IPS-NIHi7 (cell line): ENCODE results near the gene NDFIP1.

Experiments
- DNase-seq: peaks from one replicate; pipeline ENCODE4 v3.0.0; 2012; ENCODE audit warnings: mixed read lengths; ENCODE audit errors: extremely low spot score

Gene NDFIP1

GRCh38 chr5:142091922-142092321, 16.7 kb upstream of the NDFIP1 start:
- DNase-seq: no peak

- no peak for DNase-seq
Measured at GRCh38 chr5:142095035-142095434, 13.5 kb upstream of the NDFIP1 start.

DNA sequence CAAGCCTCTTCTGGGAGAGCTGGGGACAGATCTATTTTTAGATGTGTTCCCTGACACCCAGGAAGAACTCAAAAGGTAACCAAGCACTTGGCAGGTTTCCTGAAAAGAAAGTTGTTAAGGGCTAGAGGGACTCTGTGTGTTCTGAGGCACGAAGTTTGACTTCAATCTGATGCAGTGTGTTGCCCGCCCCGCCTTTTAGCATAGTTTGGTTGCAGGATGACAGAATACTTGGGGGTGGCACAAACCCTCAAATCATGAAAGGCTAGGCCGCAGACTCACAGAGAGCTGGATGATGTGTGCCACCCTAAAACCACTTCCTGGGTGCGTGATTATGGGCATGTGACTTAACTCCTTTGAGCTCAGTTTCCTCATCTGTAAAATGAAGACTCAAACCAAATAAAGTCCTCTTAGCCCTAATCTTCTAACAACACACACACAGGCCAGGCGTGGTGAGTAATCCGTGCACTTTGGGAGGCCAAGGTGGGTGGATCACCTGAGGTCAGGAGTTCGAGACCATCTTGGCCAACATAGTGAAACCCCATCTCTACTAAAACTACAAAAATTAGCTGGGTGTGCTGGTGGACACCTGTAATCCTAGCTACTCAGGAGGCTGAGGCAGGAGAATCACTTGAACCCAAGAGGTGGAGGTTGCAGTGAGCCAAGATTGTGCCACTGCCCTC, 12.8 kb upstream of the NDFIP1 start:
- no peak for DNase-seq

- no peak for DNase-seq
Measured at GRCh38 chr5:142096382-142096781, 12.2 kb upstream of the NDFIP1 start.

GRCh38 chr5:142097681-142098080, 10.9 kb upstream of the NDFIP1 start:
- DNase-seq: no peak

DNA sequence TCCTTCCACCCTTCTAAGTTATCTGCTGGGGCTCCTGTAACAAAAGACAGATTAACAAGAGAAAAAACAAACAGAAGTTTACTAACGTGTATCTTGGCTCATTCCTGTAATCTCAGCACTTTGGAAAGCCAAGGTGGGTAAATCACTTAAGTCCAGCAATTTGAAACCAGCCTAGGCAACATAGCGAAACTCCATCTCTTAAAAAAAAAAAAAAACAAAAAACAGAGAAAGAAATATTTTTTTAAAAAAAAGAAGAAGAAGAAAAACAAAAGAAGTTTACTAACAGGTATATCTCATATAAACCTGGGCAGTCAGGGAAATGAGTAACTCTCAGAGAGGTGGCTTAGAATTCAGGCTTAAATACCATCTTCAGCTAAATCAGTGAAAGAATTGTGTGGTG, 10.3 kb upstream of the NDFIP1 start:
- DNase-seq: no peak

DNA sequence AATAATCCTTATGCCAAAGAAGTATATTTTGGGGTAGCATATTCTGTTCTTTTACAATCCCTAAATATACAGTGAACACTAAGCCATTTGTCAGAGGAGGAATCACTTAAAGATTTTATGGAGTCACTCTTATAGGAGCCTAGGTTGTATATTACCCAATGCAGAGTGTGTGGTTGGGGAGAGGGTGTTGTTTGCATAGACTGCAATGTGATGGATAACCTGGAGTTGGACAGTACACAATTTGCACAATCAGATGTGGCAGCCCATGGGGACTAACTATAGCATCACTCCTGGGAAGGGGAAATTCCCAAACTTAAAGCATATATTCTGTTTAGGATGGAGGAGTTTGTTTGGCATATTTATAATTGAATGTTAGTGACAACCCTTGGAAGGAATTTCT, 9.6 kb upstream of the NDFIP1 start:
- DNase-seq: no peak

DNA sequence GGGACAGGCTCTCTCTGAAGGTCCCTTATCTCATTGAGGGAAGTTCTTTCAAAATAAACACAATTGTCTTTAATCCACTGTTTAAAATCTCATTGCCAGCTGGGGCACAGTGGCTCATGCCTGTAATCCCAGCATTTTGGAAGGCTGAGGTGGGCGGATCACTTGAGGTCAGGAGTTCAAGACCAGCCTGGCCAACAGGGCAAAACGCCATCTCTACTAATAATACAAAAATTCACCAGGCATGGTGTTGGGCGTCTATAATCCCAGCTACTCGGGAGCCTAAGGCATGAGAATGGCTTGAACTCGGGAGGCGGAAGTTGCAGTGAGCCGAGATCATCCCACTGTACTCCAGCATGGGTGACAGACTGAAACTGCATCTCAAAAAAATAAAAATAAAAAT, 8.3 kb upstream of the NDFIP1 start:
- DNase-seq: no peak

DNA sequence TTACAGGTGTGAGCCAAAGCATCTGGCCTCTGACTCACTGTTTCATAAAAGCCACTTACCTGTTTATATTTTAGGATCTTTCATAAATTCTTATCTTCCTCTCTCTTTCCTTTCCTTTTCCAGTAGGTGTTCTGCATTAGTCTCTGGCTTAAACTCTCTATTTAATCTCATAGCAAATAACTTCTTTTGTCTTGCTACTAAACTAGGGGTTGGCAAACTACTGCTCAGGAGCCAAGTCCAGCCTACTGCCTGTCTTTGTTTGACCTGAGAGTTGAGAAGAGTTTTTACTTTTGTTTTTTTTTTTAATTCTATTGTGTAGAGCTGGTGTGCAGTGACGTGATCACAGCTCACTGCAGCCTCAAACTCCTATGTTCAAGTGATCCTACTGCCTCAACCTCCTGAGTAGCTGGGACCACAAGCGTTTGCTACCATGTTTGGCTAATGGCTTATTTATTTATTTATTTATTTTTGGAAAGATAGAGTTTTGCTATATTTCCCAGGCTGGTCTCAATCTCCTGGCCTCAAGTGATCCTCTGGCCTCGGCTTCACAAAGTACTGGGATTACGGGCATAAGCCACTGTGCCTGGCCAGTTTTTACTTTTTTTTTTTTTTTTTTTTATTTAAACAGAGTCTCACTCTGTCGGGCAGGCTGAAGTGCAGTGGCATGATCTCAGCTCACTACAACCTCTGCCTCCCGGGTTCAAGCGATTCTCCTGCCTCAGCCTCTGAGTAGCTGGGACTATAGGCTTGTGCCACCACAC, 5.4 kb upstream of the NDFIP1 start:
- no peak for DNase-seq

DNA sequence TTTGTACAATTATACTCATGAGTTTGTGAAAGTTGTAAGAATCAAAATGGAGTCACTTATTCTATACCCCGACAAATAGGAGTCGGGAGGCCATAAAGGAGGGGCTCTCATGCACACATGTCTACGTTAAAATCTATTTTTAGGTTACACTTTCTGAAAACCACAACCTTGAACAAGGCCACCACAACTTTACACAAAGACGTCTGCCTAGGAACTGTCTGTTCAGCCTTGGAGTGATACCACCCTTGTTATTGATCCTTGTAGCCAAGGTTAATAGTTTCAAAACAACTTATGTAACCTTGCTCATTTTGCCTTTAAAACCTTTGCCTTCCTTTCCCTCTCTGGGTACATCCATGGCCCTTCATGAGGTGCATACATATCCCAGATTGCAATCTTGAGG, 4.1 kb upstream of the NDFIP1 start:
- DNase-seq: no peak

- DNase-seq: no peak
Measured at GRCh38 chr5:142106061-142106460, 2.5 kb upstream of the NDFIP1 start.

DNA sequence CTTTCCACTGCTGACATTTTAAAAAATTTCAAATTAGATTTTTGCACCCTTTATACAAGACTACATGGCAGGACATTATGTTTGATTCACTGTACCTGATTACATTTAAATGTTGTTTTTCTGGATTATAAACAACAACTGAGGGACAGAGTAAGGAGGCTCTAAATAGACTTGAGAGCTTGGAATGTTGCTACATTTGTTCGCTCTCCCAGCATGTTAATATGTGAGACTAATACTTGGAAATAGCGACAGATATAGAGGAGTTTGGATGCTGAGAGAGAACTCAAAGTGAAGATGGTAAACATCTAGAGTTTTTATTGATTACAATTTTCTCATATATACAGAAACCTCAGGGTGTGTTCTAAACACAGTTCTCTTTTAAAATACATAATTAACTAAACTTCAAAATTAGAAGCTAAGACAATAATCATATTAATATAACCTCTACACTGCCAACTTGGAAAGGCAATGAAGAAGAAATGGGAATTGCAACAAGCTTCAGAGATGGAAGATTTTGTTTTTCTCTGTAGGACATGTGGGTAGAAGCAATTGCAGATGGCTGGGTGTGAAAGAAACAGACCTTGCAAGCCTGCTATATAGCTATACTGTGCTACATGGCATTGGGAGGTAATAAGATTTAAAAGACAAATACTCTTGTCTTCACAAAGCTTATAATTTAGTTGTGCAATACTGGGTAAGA, 1.4 kb upstream of the NDFIP1 start:
- DNase-seq: no peak

GRCh38 chr5:142107736-142108431, 695 bp upstream of the NDFIP1 start:
- no peak for DNase-seq

- no peak for DNase-seq
Measured at GRCh38 chr5:142109331-142110045, 909 bp downstream of the NDFIP1 start.

GRCh38 chr5:142110046-142110531, 1.5 kb downstream of the NDFIP1 start:
- DNase-seq: no peak

GRCh38 chr5:142110988-142111687, 2.6 kb downstream of the NDFIP1 start:
- no peak for DNase-seq

DNA sequence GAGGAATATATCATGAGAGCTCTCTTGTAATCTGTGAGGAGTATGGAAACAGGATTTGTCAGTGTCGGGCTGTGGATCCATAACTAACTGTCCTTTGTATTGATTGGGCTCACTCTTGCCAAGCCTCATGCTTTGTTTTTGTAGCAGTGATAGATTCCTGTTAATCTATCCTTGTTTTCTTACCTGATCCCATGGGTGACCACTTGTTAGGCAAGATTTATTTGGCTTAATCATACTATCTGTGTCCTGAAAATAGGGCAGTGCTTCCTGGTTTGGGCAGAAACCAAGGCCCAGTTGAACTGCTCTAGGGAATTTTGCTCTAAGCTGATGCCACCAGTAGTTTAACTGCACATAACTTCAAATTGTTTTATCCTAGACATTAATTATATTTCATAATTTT, 6.1 kb downstream of the NDFIP1 start:
- no peak for DNase-seq

DNA sequence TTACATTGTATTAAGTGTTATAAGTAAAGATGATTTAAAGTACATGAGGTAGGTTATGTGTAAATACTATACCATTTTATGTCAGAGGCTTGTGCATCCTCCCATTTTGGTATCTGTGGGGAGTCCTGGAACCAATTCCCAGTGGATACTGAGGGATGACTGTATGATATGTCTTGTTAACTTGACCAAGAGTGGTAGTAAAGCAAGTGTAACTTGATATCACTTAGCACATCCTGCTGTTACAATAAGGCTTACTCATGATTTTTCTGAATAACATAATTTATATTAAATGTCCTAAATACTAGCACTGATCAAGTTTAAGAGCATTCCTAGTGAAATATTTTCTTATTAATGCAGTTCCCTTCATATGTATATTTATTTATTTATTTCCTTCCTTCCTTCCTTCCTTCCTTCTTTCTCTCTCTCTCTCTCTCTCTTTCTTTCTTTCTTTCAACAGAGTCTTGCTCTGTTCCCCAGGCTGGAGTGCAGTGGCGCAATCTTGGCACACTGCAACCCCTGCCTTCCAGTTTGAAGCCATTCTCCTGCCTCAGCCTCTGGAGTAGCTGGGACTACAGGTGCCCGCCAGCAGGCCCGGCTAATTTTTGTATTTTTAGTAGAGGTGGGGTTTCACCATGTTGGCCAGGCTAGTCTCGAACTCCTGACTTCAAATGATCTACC, 7.5 kb downstream of the NDFIP1 start:
- no peak for DNase-seq

DNA sequence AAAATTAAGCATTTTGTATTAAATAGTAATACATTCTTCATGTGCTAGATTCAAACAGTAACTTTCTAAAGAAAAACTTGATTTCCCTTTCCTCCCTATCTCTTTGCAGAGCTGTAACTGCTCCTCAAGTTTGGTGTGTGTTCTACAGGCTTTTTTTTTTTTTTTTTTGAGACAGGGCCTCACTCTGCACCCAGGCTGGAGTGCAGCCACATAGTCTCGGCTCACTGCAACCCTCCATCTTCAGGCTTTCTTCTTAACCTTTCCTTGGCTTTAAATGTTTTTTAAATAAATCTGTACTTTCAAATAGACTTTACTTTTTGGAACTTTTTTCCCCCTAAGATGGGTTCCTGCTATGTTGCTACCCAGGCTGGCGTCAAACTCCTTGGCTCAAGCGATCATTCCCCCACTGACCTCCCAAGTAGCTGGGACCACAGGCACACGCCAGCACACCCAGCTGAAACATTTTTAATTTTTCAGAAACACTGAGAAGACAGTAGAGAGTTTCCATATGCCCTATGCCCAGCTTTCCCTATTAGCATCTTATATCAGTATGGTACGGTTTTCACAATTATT, 9.1 kb downstream of the NDFIP1 start:
- DNase-seq: no peak

GRCh38 chr5:142118155-142118686, 9.6 kb downstream of the NDFIP1 start:
- no peak for DNase-seq
